Suprapubic skin (tissue), 4 donors: Measurements from ENCODE around the gene SLC9C1. TPM values are rescaled to one million over a fixed set of nuclear protein-coding genes. Genes with fewer than 3 reads are reported as not detected.

Source experiments
- DNase-seq, 2 donors: peaks; one replicate each; pipeline ENCODE4 v3.0.0-alpha.2; 2019; ENCODE audit warnings: low spot score in 2 of 2
- H3K27ac ChIP-seq: fragments of 200-600 bp; sonication (generic); one replicate; pipeline ENCODE4 v1.5.1; 2019
- H3K27me3 ChIP-seq: fragments of 200-600 bp; sonication (generic); one replicate; pipeline ENCODE4 v1.5.1; 2019
- H3K36me3 ChIP-seq: fragments of 200-600 bp; sonication (generic); one replicate; pipeline ENCODE4 v1.5.1; 2019
- H3K4me1 ChIP-seq: fragments of 200-600 bp; sonication (generic); one replicate; pipeline ENCODE4 v1.5.1; 2019
- H3K4me3 ChIP-seq: fragments of 200-600 bp; sonication (generic); one replicate; pipeline ENCODE4 v1.5.1; 2019; ENCODE audit warnings: mild to moderate bottlenecking
- H3K9me3 ChIP-seq: fragments of 200-600 bp; sonication (generic); one replicate; pipeline ENCODE4 v1.5.1; 2019
- EP300 ChIP-seq: sonication (generic); formaldehyde crosslinking; IDR thresholded peaks from one replicate; pipeline ENCODE4 v1.6.1; 2017; ENCODE audit warnings: antibody characterized with exemption
- POLR2A ChIP-seq, 2 donors: fragments of 450-650 bp; IDR thresholded peaks; one replicate each; pipeline ENCODE4 v1.6.1; 2017; ENCODE audit warnings: antibody characterized with exemption in 2 of 2, mild to moderate bottlenecking in 2 of 2, moderate library complexity in 2 of 2
- POLR2AphosphoS5 ChIP-seq, 3 donors: sonication (generic); formaldehyde crosslinking; IDR thresholded peaks; one replicate each; pipeline ENCODE4 v1.6.1; 2017; ENCODE audit warnings: antibody characterized with exemption in 3 of 3
- WGBS: methylation state at CpG from one replicate; pipeline ENCODE4 v1.1.5; 2018; 5-methylcytosine and 5-hydroxymethylcytosine counted together
- total RNA-seq, 4 donors: library from RNA; depleted of rRNA; stranded (reverse); fragments of >200 nt; gene quantifications; one replicate each; pipeline ENCODE4 v1.1.0, GENCODE V29; 2016
- TF ChIP-seq, protein P1 (sequence below), 2 donors: fragments of 200-600 bp in 1 of 2; fragments of 450-650 bp in 1 of 2; sonication (generic) in 1 of 2; IDR thresholded peaks; one replicate each; pipeline ENCODE4 v1.5.1; 2016 to 2019; ENCODE audit warnings: antibody characterized with exemption in 2 of 2, mild to moderate bottlenecking in 1 of 2, moderate library complexity in 1 of 2

The SLC9C1 gene
- total RNA-seq, 4 donors from 2014 or later = not detected

DNA sequence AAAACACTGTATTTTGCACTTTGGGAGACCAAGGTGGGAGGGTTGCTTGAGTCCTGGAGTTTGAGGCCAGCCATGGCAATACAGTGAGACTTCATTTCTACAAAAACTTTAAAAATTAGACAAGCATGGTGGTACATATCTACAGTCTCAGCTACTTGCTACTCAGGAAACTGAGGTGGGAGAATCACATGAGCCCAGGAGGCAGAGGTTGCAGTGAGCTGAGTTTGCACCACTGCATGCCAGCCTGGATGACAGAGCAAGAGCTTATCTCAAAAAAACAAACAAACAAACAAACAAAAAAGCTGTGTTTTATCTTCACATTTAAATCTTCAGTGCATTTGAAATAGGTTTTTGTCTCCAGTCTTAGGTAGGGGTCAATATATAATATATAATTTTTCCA is 4.8 kb upstream of the SLC9C1 start:
- TF ChIP-seq POLR2AphosphoS5 (IDR thresholded peaks at IDR 0.05) = no peak
- TF ChIP-seq, protein P1, sequence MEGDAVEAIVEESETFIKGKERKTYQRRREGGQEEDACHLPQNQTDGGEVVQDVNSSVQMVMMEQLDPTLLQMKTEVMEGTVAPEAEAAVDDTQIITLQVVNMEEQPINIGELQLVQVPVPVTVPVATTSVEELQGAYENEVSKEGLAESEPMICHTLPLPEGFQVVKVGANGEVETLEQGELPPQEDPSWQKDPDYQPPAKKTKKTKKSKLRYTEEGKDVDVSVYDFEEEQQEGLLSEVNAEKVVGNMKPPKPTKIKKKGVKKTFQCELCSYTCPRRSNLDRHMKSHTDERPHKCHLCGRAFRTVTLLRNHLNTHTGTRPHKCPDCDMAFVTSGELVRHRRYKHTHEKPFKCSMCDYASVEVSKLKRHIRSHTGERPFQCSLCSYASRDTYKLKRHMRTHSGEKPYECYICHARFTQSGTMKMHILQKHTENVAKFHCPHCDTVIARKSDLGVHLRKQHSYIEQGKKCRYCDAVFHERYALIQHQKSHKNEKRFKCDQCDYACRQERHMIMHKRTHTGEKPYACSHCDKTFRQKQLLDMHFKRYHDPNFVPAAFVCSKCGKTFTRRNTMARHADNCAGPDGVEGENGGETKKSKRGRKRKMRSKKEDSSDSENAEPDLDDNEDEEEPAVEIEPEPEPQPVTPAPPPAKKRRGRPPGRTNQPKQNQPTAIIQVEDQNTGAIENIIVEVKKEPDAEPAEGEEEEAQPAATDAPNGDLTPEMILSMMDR (IDR thresholded peaks at IDR 0.05) = no peak
- no peak for TF ChIP-seq EP300
- no peak for TF ChIP-seq POLR2A (IDR thresholded peaks at IDR 0.05)

DNA sequence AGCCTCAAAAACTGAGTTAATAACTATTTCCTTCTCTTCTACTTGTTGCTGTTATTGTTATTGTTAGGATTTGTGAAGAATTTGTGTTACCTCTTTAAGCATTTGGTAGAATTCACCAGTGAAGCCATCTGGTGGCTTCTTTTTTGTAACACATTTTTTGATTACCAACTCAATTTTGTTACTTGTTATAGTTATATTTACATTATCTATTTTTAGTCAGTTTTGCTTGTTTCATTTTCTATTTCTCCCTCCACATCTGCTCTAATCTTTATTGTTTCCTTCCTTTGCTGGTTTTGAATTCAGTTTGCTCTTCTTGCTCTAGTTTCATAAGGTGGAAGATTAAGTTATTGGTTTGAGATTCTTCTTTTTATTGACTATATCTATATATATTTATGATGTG is 3.7 kb upstream of the SLC9C1 start:
- Histone ChIP-seq H3K36me3 (no peaks in the 10 kb centered on the region), H3K9me3 (no peaks in the 10 kb centered on the region), H3K4me1 (peaks cover under 1% of the 10 kb centered on the region), H3K4me3 (no peak overlapping the region), H3K27ac (no peak overlapping the region), H3K27me3 (no peaks in the 10 kb centered on the region)
- TF ChIP-seq POLR2A (IDR thresholded peaks at IDR 0.05) (no peak), POLR2AphosphoS5 (IDR thresholded peaks at IDR 0.05) (no peak)
- TF ChIP-seq, protein P1 (IDR thresholded peaks at IDR 0.05) = no peak
- no peak for DNase-seq

More for the DNA sequence above, 4.8 kb upstream of the SLC9C1 start:
- Histone ChIP-seq H3K9me3 (no peaks in the 10 kb centered on the region), H3K27ac (no peak overlapping the region), H3K27me3 (no peaks in the 10 kb centered on the region), H3K4me3 (no peak overlapping the region), H3K4me1 (peaks cover 11% of the 10 kb centered on the region), H3K36me3 (no peaks in the 10 kb centered on the region)
- DNase-seq = no peak

DNA sequence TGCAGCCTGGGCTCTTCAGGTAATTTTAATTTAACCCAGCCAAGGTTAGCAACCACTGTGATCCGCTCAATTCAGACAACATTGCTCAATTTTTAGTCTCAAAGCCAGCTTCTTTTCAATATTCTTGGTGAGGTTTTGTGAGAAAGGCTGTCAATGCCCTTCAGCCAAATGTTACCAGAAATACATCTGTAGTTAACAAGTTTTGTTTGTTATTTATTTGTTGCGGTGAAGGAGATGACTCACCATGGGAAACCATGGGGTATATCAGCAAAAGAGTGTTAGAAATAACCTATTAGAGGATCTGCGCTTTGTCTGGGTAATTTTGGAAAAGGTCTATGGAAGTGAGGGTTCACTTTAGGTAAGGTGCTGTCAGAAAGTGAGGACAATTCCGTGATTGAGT is 5.0 kb downstream of the SLC9C1 start:
- WGBS = 93% methylated on average over 4 of the region's 4 CpGs
- Histone ChIP-seq H3K9me3 (no peaks in the 10 kb centered on the region), H3K4me3 (no peak overlapping the region), H3K27ac (no peak overlapping the region), H3K4me1 (no peaks in the 10 kb centered on the region), H3K36me3 (no peaks in the 10 kb centered on the region), H3K27me3 (no peaks in the 10 kb centered on the region)
- no peak for DNase-seq
- TF ChIP-seq POLR2AphosphoS5 (IDR thresholded peaks at IDR 0.05) = no peak
- TF ChIP-seq, protein P1 (IDR thresholded peaks at IDR 0.05) = no peak

DNA sequence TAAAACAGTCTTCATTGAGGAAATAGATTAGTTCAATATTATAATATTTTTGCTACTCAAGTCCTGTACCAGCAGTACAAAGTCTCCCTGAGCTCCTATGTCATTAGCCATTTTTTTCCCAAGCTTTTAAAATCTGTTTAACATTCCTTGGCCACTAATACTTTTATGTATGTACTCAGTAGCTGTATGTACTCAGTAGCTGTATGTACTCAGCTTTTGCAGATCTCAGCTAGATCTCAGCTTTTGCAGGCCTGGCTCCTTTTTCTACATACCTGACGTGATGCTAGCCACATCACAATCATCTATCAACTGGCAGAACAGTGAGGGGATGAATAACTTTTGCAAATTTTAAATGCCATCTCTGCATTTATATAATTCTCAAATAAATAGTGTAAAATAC is 13.8 kb downstream of the SLC9C1 start:
- no peaks in the 10 kb centered on the region for H3K4me1 ChIP-seq
- no peak overlapping the region for H3K27ac ChIP-seq
- WGBS = 91% methylated on average over 1 of the region's 1 CpG
- H3K4me3 ChIP-seq = no peak overlapping the region
- H3K9me3 ChIP-seq = no peaks in the 10 kb centered on the region
- no peak for DNase-seq
- no peaks in the 10 kb centered on the region for H3K27me3 ChIP-seq
- no peaks in the 10 kb centered on the region for H3K36me3 ChIP-seq
- TF ChIP-seq EP300 = no peak
- TF ChIP-seq POLR2A (IDR thresholded peaks at IDR 0.05) = no peak
- TF ChIP-seq, protein P1 (IDR thresholded peaks at IDR 0.05) = no peak
- TF ChIP-seq POLR2AphosphoS5 (IDR thresholded peaks at IDR 0.05) = no peak

DNA sequence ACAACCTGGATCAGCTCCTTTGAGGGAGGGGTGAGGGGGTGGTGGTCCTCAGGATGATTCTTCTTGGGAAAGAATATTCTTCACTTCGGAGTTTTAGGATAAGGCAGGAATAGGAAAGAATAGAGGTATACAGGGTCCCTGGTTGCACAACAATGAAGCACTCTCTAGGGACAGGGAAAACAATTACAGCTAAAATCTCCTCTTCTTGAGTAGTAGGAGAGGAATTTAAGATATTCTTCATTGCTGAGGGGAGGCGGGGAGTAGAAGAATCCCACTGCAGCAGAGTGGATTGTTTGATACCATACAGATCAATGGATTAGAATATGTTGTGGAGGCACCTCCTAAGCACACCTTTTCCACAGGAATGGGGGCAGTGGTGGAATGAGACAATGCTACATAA is 20.5 kb downstream of the SLC9C1 start:
- Histone ChIP-seq H3K27me3 (no peaks in the 10 kb centered on the region), H3K4me3 (no peak overlapping the region), H3K9me3 (no peaks in the 10 kb centered on the region), H3K27ac (no peak overlapping the region), H3K4me1 (no peaks in the 10 kb centered on the region), H3K36me3 (no peaks in the 10 kb centered on the region)
- WGBS = 92% methylated on average over 2 of the region's 2 CpGs
- no peak for DNase-seq
- TF ChIP-seq POLR2AphosphoS5 (IDR thresholded peaks at IDR 0.05) = no peak

DNA sequence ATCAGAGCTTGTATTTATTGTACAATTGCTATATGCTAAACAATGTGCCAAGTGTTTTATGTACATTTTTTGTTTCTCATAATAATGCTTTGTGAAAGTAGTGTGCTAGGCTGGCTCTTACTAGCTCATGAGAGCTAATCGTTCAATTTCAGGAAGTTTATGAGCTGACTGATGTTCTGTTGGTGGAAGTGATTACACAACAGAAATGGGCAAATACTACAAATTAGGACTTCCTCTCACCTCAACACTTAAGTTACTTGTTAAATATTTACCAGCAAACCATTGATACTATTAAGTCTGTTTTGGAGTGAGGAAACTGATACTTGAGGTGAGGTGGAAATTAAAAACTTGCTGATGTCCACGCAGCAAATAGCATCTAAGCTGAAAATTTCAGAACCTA is 32.3 kb downstream of the SLC9C1 start:
- Histone ChIP-seq H3K36me3 (no peaks in the 10 kb centered on the region), H3K4me1 (no peaks in the 10 kb centered on the region), H3K9me3 (no peaks in the 10 kb centered on the region), H3K4me3 (no peak overlapping the region), H3K27ac (no peak overlapping the region), H3K27me3 (no peaks in the 10 kb centered on the region)
- WGBS = 73% methylated on average over 2 of the region's 2 CpGs
- no peak for DNase-seq
- TF ChIP-seq POLR2A (IDR thresholded peaks at IDR 0.05) = no peak
- TF ChIP-seq EP300 = no peak
- TF ChIP-seq, protein P1 (IDR thresholded peaks at IDR 0.05) = no peak
- no peak for TF ChIP-seq POLR2AphosphoS5 (IDR thresholded peaks at IDR 0.05)
